ENCODE measurements around the gene LONRF2.

GRCh38 chr2:100264121-100264520, 58.2 kb downstream of the LONRF2 start:
- TF ChIP-seq, protein P1, sequence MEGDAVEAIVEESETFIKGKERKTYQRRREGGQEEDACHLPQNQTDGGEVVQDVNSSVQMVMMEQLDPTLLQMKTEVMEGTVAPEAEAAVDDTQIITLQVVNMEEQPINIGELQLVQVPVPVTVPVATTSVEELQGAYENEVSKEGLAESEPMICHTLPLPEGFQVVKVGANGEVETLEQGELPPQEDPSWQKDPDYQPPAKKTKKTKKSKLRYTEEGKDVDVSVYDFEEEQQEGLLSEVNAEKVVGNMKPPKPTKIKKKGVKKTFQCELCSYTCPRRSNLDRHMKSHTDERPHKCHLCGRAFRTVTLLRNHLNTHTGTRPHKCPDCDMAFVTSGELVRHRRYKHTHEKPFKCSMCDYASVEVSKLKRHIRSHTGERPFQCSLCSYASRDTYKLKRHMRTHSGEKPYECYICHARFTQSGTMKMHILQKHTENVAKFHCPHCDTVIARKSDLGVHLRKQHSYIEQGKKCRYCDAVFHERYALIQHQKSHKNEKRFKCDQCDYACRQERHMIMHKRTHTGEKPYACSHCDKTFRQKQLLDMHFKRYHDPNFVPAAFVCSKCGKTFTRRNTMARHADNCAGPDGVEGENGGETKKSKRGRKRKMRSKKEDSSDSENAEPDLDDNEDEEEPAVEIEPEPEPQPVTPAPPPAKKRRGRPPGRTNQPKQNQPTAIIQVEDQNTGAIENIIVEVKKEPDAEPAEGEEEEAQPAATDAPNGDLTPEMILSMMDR (IDR thresholded peaks at IDR 0.05): no peak
- no peak for TF ChIP-seq POLR2AphosphoS5 (IDR thresholded peaks at IDR 0.05)
- no peak for TF ChIP-seq POLR2A (IDR thresholded peaks at IDR 0.05)
- no peak for TF ChIP-seq EP300 (IDR thresholded peaks at IDR 0.05)

Measured in upper lobe of left lung (tissue), 4 donors.